ENCODE results near the gene SMTN. TPM values are rescaled to one million over a fixed set of nuclear protein-coding genes. Genes with fewer than 3 reads are reported as not detected.

Gene SMTN
- total RNA-seq, 1 donor from 2014 or later: 13.3 TPM

DNA sequence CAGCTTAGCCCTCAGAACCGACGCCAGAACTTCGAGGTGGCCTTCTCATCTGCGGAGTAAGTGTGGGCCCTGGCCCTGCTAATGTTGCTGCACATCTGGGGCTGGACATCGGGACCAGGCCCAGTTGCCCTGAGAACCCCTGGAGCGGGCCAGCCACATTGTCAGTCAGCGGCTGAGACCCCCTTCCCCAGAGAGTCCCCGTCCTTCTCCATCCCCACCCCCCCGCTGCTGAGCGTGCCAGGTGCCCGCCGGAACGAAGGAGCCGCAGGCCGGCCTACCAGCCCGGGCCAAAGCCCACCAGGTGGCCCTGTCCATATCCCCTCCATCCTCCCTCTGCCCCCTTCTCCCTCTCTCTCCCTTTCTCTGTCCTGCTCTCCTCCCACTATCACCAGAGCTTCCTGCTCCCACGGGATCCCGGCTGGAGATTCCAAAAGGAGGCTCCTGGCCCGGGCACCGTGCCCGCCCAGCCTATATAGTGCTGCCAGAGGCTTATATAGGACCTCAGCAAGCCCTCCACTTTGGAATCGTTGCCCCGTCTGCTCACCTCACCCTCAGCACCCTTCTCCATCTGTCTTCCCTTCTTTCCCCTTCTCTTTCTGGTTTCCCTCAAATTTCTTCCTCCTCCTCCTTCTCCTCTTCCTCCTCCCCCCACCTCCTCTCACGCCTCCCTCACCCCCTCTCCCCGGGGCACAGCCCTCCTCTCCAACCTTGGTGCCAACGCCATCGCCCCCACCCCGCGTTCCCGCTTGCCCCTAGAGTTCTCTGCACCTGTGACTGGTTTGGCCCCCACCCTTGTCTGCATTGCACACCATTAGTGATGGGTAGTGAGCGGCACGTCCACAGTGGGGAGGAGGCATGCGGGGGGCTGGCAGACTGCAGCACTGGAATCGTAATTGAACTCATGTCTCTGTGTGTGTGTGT lies 19.0 kb downstream of the SMTN start:
- Mint-ChIP-seq H3K27me3 (ENCODE audit: unreplicated experiment) (peaks cover 6% of the 10 kb centered on the region), H3K36me3 (ENCODE audit: unreplicated experiment) (no peaks in the 10 kb centered on the region), H3K4me3 (ENCODE audit: unreplicated experiment) (no peak overlapping the region), H3K9me3 (ENCODE audit: unreplicated experiment) (peaks cover 4% of the 10 kb centered on the region), H3K27ac (ENCODE audit: unreplicated experiment) (no peak overlapping the region), H3K4me1 (ENCODE audit: low read depth, unreplicated experiment) (no peaks in the 10 kb centered on the region)
- no peak for DNase-seq
- TF ChIP-seq, protein P1, sequence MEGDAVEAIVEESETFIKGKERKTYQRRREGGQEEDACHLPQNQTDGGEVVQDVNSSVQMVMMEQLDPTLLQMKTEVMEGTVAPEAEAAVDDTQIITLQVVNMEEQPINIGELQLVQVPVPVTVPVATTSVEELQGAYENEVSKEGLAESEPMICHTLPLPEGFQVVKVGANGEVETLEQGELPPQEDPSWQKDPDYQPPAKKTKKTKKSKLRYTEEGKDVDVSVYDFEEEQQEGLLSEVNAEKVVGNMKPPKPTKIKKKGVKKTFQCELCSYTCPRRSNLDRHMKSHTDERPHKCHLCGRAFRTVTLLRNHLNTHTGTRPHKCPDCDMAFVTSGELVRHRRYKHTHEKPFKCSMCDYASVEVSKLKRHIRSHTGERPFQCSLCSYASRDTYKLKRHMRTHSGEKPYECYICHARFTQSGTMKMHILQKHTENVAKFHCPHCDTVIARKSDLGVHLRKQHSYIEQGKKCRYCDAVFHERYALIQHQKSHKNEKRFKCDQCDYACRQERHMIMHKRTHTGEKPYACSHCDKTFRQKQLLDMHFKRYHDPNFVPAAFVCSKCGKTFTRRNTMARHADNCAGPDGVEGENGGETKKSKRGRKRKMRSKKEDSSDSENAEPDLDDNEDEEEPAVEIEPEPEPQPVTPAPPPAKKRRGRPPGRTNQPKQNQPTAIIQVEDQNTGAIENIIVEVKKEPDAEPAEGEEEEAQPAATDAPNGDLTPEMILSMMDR (IDR thresholded peaks at IDR 0.05; ENCODE audit: partially characterized antibody, unreplicated experiment): no peak

DNA sequence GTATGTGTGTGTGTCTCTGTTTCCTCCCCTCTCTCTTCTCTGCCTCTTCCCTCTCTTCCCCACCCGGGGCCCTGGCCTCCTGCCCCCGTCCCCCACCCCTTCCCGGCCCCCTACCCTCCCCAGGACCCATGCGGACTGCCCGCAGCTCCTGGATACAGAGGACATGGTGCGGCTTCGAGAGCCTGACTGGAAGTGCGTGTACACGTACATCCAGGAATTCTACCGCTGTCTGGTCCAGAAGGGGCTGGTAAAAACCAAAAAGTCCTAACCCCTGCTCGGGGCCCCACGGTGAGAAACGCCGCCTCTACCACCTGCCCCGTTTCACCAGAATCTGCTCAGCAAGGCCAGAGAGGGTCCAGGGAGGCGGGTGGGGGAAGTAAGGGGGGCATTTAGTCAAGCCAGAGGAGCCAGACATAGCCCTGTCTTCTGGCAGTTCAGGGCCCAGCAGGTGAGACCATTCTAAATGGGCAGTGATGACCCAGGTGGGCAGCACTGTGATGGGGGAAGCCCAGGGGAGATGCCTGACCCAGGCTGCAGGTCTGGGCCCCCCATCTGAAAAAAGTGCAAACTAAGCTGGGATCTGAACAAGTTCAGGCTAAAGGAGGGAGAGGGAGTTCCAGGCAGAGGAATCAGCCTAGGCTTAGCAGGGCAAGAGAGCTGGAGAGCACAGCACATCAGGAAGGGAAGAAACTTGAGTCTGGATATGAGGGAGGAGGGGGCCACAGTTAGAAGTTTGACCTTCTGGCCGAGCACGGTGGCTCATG lies 19.8 kb downstream of the SMTN start:
- TF ChIP-seq, protein P1 (IDR thresholded peaks at IDR 0.05; ENCODE audit: partially characterized antibody, unreplicated experiment): no peak
- H3K27ac Mint-ChIP-seq (ENCODE audit: unreplicated experiment): no peak overlapping the region
- no peak overlapping the region for H3K4me3 Mint-ChIP-seq (ENCODE audit: unreplicated experiment)
- no peaks in the 10 kb centered on the region for H3K36me3 Mint-ChIP-seq (ENCODE audit: unreplicated experiment)
- peaks cover 3% of the 10 kb centered on the region for H3K4me1 Mint-ChIP-seq (ENCODE audit: low read depth, unreplicated experiment)
- peaks cover 5% of the 10 kb centered on the region for H3K9me3 Mint-ChIP-seq (ENCODE audit: unreplicated experiment)
- peaks cover 9% of the 10 kb centered on the region for H3K27me3 Mint-ChIP-seq (ENCODE audit: unreplicated experiment)
- DNase-seq: no peak

DNA sequence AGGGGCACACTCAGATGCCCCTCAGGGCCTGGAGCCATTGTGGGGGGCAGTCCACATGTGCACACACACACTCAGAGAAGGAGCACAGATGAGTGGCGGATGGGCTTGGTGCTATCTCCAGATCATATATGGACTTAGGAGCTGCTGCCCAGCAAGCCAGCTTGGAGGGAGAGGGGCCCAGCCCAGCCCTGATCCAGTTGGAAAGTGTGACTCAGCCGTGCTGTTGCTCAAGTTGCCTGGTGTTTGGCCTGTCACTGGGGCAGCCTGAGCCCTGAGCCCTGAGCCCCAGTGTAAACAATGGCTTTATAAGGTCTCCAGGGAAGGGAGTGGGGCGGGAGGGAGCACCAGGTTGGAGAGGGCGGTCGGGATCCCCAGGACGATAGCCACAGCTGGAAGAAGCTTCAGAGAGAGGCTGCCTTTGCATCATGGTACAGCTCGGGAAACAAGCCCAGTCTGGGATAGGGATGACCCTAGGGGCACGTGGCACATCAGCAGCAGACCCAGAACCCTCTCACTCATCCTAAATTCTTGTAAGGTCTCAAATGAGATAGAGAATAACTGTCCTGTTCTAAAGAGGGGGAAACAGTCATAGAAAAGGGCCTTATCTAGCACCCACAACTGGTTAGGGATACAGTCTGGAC lies 21.4 kb downstream of the SMTN start:
- no peak overlapping the region for H3K27ac Mint-ChIP-seq (ENCODE audit: unreplicated experiment)
- no peaks in the 10 kb centered on the region for H3K36me3 Mint-ChIP-seq (ENCODE audit: unreplicated experiment)
- DNase-seq: no peak
- peaks cover 4% of the 10 kb centered on the region for H3K9me3 Mint-ChIP-seq (ENCODE audit: unreplicated experiment)
- H3K4me3 Mint-ChIP-seq (ENCODE audit: unreplicated experiment): no peak overlapping the region
- TF ChIP-seq, protein P1 (IDR thresholded peaks at IDR 0.05; ENCODE audit: partially characterized antibody, unreplicated experiment): no peak
- peaks cover 10% of the 10 kb centered on the region for H3K27me3 Mint-ChIP-seq (ENCODE audit: unreplicated experiment)
- peaks cover 3% of the 10 kb centered on the region for H3K4me1 Mint-ChIP-seq (ENCODE audit: low read depth, unreplicated experiment)

- Mint-ChIP-seq H3K9me3 (ENCODE audit: unreplicated experiment) (peaks cover 9% of the 10 kb centered on the region), H3K27me3 (ENCODE audit: unreplicated experiment) (peaks cover 15% of the 10 kb centered on the region), H3K4me1 (ENCODE audit: low read depth, unreplicated experiment) (peaks cover 3% of the 10 kb centered on the region), H3K27ac (ENCODE audit: unreplicated experiment) (no peak overlapping the region), H3K4me3 (ENCODE audit: unreplicated experiment) (no peak overlapping the region), H3K36me3 (ENCODE audit: unreplicated experiment) (no peaks in the 10 kb centered on the region)
- TF ChIP-seq, protein P1 (IDR thresholded peaks at IDR 0.05; ENCODE audit: partially characterized antibody, unreplicated experiment): no peak
- DNase-seq: no peak
Measured at GRCh38 chr22:31103111-31103510, 22.0 kb downstream of the SMTN start.

Measured in glutamatergic neuron (in vitro differentiated cells).